Mucosa of descending colon (tissue), 3 donors: ENCODE results near the gene RFX3. TPM values are rescaled to one million over a fixed set of nuclear protein-coding genes. Genes with fewer than 3 reads are reported as not detected.

Experiments used
- ATAC-seq: fragments of 200-7000 bp; cut with Tn5 transposase; one replicate; pipeline ENCODE4 v1.9.1; 2020; ENCODE audit warnings: mild to moderate bottlenecking, moderate library complexity
- DNase-seq, 3 donors: peaks; one replicate each; pipeline ENCODE4 v3.0.0-alpha.2; 2020
- H3K36me3 ChIP-seq: fragments of 200-600 bp; one replicate; pipeline ENCODE4 v1.8.0; 2021; ENCODE audit warnings: low read depth, mild to moderate bottlenecking
- H3K4me1 ChIP-seq: fragments of 200-600 bp; one replicate; pipeline ENCODE4 v1.8.0; 2021; ENCODE audit warnings: low read depth, mild to moderate bottlenecking
- H3K4me3 ChIP-seq: fragments of 200-600 bp; one replicate; pipeline ENCODE4 v1.8.0; 2021; ENCODE audit warnings: mild to moderate bottlenecking
- H3K9me3 ChIP-seq: fragments of 200-600 bp; one replicate; pipeline ENCODE4 v1.8.0; 2021; ENCODE audit warnings: mild to moderate bottlenecking
- CTCF ChIP-seq: fragments of 200-600 bp; IDR thresholded peaks from one replicate; pipeline ENCODE4 v1.8.0; 2022; ENCODE audit warnings: antibody characterized with exemption, mild to moderate bottlenecking
- intact Hi-C, 2 donors: fragments of 100-400 bp; cut with DNase I in 1 of 2; cut with micrococcal nuclease in 1 of 2; formaldehyde crosslinking; loops; one replicate each; pipeline versions ENCODE4 v1.11.0 to v1.11.1; 2022; cut with DNase I, micrococcal nuclease
- total RNA-seq, 3 donors: library from RNA; stranded (reverse); fragmentation: NEBNext Ultra II Directional in 2 of 3; extraction: Animal tissue kit (Norgen Biotek cat#: 25700) in 2 of 3; gene quantifications; one replicate each; pipeline versions ENCODE4 v1.2.1 to v1.2.4, GENCODE V29; 2021 to 2023
- donor health status: DM: no; HTN: no; CAD: no; lungs with moderate emphysema.
- donor health status: DM: no; HTN: no; CAD: no.
- donor health status: DM: no; HTN: yes; CAD: no.

The RFX3 gene
- total RNA-seq, 3 donors from 2014 or later: 12.0 to 13.3 (median 12.3) TPM

- no peak for DNase-seq
- intact Hi-C loops: no loop called here
These were observed 188.1 kb downstream of the RFX3 start for GRCh38 chr9:3337515-3338225.

DNA sequence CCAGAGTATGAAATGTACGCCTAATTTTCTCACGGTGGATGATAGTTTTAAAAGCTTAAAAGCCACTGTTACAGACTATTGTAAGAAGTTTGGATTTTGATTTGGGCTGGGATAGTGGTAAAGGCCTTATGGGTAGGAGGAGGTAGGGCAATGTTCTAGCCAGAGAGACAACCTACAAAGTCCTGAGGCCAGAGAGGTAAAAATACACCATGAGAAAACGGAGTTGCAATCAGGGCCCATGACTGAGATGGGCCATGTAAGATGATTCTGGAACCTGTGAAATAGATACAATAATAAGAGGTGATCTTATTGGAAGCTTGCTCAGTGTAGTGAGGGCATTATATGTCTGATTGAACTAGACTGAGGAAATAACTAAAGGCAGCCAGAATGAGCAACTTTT is 188.8 kb downstream of the RFX3 start:
- Histone ChIP-seq H3K4me3 (no peak overlapping the region), H3K4me1 (no peaks in the 10 kb centered on the region), H3K9me3 (no peaks in the 10 kb centered on the region), H3K36me3 (no peaks in the 10 kb centered on the region)
- DNase-seq (no peak), ATAC-seq (no peak)
- no peak for TF ChIP-seq CTCF
- intact Hi-C loops: no loop called here

More at GRCh38 chr9:3337515-3338225, 188.1 kb downstream of the RFX3 start:
- TF ChIP-seq CTCF: no peak
- H3K36me3 ChIP-seq: no peaks in the 10 kb centered on the region
- H3K4me3 ChIP-seq: no peak overlapping the region
- ATAC-seq: peak; percentile 34
- no peaks in the 10 kb centered on the region for H3K4me1 ChIP-seq
- no peaks in the 10 kb centered on the region for H3K9me3 ChIP-seq

DNA sequence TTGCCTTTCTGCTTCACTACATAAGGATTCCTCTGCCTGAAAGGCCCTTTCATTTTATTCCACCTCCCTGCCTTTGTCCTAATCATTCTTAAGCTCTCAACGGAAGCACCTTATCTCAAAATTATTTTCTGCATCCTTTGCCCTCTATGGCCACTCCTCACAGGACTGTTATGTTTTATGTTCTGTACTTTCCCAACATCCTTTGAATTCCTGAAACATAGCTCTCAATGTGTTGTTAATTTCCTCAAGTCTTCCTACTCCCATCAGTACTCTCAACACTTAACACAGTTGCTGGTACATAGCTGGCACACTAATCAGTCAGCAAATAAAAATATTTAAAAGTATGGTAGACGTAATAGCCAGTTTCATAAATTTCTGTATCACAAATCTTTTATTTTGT is 193.0 kb downstream of the RFX3 start:
- Histone ChIP-seq H3K9me3 (no peaks in the 10 kb centered on the region), H3K4me3 (no peak overlapping the region), H3K36me3 (no peaks in the 10 kb centered on the region), H3K4me1 (no peaks in the 10 kb centered on the region)
- intact Hi-C loops: no loop called here
- no peak for TF ChIP-seq CTCF
- DNase-seq (no peak), ATAC-seq (no peak)

GRCh38 chr9:3331801-3332200 is 194.0 kb downstream of the RFX3 start:
- intact Hi-C loops: no loop called here
- no peak for TF ChIP-seq CTCF
- ATAC-seq (no peak), DNase-seq (peak in 1 of 3 donors; percentile 16)
- Histone ChIP-seq H3K36me3 (no peaks in the 10 kb centered on the region), H3K4me1 (no peaks in the 10 kb centered on the region), H3K9me3 (no peaks in the 10 kb centered on the region), H3K4me3 (no peak overlapping the region)

DNA sequence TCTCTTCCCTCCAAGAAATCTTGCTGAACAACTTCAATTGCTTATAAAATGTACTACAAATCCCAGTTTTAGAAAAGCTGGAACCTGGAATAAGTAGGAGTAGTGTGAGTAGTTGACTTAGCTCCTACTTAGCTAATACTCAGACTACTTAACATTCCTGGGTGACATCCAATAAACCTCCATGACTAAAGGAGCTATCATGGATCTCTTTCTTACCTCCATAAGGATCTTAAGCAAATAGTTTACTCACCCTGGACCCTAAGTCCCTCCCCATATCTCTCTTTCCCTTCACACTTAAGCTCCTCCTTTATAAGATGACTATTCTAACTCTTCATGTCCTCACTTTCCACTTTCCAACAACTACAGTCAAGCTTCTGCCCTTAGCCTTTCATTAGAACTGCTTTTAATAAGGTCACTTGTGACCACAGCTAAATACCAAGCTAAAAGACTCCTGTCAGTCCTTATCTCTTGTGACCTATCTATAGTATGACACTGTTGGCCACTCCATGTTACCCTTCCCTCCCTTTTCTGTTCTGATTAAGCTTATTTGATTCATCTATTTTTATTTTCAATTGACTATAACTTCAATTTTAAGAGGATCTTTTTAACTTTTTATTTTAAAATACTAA is 194.9 kb downstream of the RFX3 start:
- ATAC-seq: no peak
- no peak for TF ChIP-seq CTCF
- intact Hi-C loops: no loop called here
- Histone ChIP-seq H3K9me3 (no peaks in the 10 kb centered on the region), H3K4me1 (no peaks in the 10 kb centered on the region), H3K36me3 (no peaks in the 10 kb centered on the region), H3K4me3 (no peak overlapping the region)
- no peak for DNase-seq
